H1 (cell line): ENCODE results near the gene UBR2. TPM values are rescaled to one million over a fixed set of nuclear protein-coding genes. Genes with fewer than 3 reads are reported as not detected.

Source experiments
- CTCF ChIA-PET: fragments of 300-600 bp; sonication (Branson Sonifier 250); formaldehyde crosslinking; loops from one replicate; lab custom pipeline; 2021; ENCODE audit not compliant: partially characterized antibody; lab: Charles Lee
- POLR2A ChIA-PET: fragments of 300-600 bp; sonication (Branson Sonifier 250); formaldehyde crosslinking; loops from one replicate; lab custom pipeline; 2021; ENCODE audit warnings: inconsistent platforms; ENCODE audit not compliant: partially characterized antibody; lab: Charles Lee
- DNase-seq, 2 experiments: peaks; one replicate each; pipeline versions ENCODE4 v3.0.0 to v3.0.0-alpha.2; 2010 to 2022; ENCODE audit warnings: low spot score in 2 of 2, low read depth in 1 of 2, mixed read lengths in 1 of 2
- FAIRE-seq: peaks from 2 replicates; lab custom pipeline; 2011; peaks lifted over from hg19 to GRCh38; lab: Jason Lieb, UNC
- H2AFZ ChIP-seq: 2 replicates; pipeline ENCODE4 v1.8.1; 2012; ENCODE audit warnings: low read length, inconsistent platforms
- H2AK5ac ChIP-seq: 2 replicates; pipeline ENCODE4 v1.6.1; 2013; ENCODE audit warnings: low read depth, low read length
- H2BK120ac ChIP-seq: replicated peaks from 2 replicates; pipeline ENCODE3; 2013; ENCODE audit warnings: low read depth, low read length, inconsistent platforms
- H2BK12ac ChIP-seq: 2 replicates; pipeline ENCODE4 v1.6.1; 2013; ENCODE audit warnings: low read depth, low read length
- H2BK15ac ChIP-seq: 2 replicates; pipeline ENCODE4 v1.6.1; 2013; ENCODE audit warnings: low read length
- H2BK20ac ChIP-seq: 2 replicates; pipeline ENCODE4 v1.6.1; 2013; ENCODE audit warnings: low read length
- H2BK5ac ChIP-seq: 2 replicates; pipeline ENCODE4 v1.6.1; 2013; ENCODE audit warnings: low read depth, low read length
- H3K14ac ChIP-seq: 2 replicates; pipeline ENCODE4 v1.6.1; 2013; ENCODE audit warnings: inconsistent platforms; ENCODE audit not compliant: insufficient read length
- H3K18ac ChIP-seq: 2 replicates; pipeline ENCODE4 v1.6.1; 2013; ENCODE audit warnings: low read length; ENCODE audit errors: extremely low read depth
- H3K23ac ChIP-seq: 2 replicates; pipeline ENCODE4 v1.6.1; 2013; ENCODE audit warnings: inconsistent platforms; ENCODE audit not compliant: insufficient read length
- H3K23me2 ChIP-seq: 2 replicates; pipeline ENCODE4 v1.6.1; 2013; ENCODE audit warnings: low read depth, low read length
- H3K27ac ChIP-seq: 2 replicates; pipeline ENCODE4 v1.6.1; 2011; ENCODE audit warnings: low read depth, low read length, inconsistent platforms
- H3K27me3 ChIP-seq, 4 experiments: replicated peaks in 1 of 4; 1 replicate in 1 of 4; 2 replicates in 3 of 4; pipeline versions ENCODE4 v1.6.1 to v1.8.1; 2011 to 2013; ENCODE audit warnings: low read length in 3 of 4, mild to moderate bottlenecking in 3 of 4, inconsistent platforms in 2 of 4, mixed read lengths in 2 of 4, moderate library complexity in 1 of 4; ENCODE audit not compliant: control insufficient read depth in 3 of 4, insufficient read depth in 3 of 4; ENCODE audit errors: extremely low read depth in 1 of 4
- H3K36me3 ChIP-seq, 4 experiments: 2 replicates each; pipeline versions ENCODE4 v1.6.1 to v1.8.1; 2011 to 2013; ENCODE audit warnings: mild to moderate bottlenecking in 4 of 4, low read length in 3 of 4, moderate library complexity in 2 of 4, control low read depth in 1 of 4, inconsistent platforms in 1 of 4; ENCODE audit not compliant: insufficient read depth in 4 of 4, control insufficient read depth in 2 of 4
- H3K4ac ChIP-seq: replicated peaks from 2 replicates; pipeline ENCODE3; 2013; ENCODE audit warnings: low read length, low read depth, mixed read lengths, inconsistent platforms; ENCODE audit not compliant: insufficient read length
- H3K4me1 ChIP-seq, 4 experiments: replicated peaks in 1 of 4; 1 replicate in 1 of 4; 2 replicates in 3 of 4; pipeline versions ENCODE4 v1.6.1 to v1.8.1; 2011 to 2013; ENCODE audit warnings: low read length in 3 of 4, inconsistent platforms in 2 of 4, mixed read lengths in 1 of 4; ENCODE audit not compliant: insufficient read depth in 4 of 4, control insufficient read depth in 3 of 4
- H3K4me2 ChIP-seq, 2 experiments: 2 replicates each; pipeline versions ENCODE4 v1.6.1 to v1.8.1; 2011 to 2013; ENCODE audit warnings: low read depth in 2 of 2, low read length in 2 of 2, control low read depth in 1 of 2, inconsistent platforms in 1 of 2, mild to moderate bottlenecking in 1 of 2; ENCODE audit not compliant: insufficient read depth in 1 of 2
- H3K4me3 ChIP-seq, 4 experiments: fragments of 200-600, 300-600 bp in 1 of 4; sonication (generic), shearing (Covaris generic), sonication (Bioruptor Twin) in 1 of 4; 2 replicates each; pipeline versions ENCODE4 v1.5.1 to v1.8.1; 2011 to 2016; ENCODE audit warnings: low read length in 4 of 4, low read depth in 3 of 4, control low read depth in 2 of 4, inconsistent platforms in 2 of 4, mild to moderate bottlenecking in 2 of 4, mixed read lengths in 1 of 4, moderate library complexity in 1 of 4; ENCODE audit not compliant: insufficient read depth in 2 of 4; ENCODE audit errors: extremely low read depth in 1 of 4
- H3K56ac ChIP-seq: replicated peaks from 2 replicates; pipeline ENCODE3; 2013; ENCODE audit warnings: low read depth, mild to moderate bottlenecking, mixed read lengths, low read length, inconsistent platforms; ENCODE audit not compliant: insufficient read length
- H3K79me1 ChIP-seq: 2 replicates; pipeline ENCODE4 v1.6.1; 2013; ENCODE audit warnings: low read depth, low read length, control low read depth
- H3K79me2 ChIP-seq, 2 experiments: 2 replicates each; pipeline versions ENCODE4 v1.6.1 to v1.8.1; 2012 to 2013; ENCODE audit warnings: low read length in 2 of 2, mild to moderate bottlenecking in 2 of 2, inconsistent platforms in 1 of 2; ENCODE audit not compliant: insufficient read depth in 2 of 2, control insufficient read depth in 1 of 2
- H3K9ac ChIP-seq, 4 experiments: replicated peaks in 1 of 4; 1 replicate in 1 of 4; 2 replicates in 3 of 4; pipeline versions ENCODE4 v1.6.1 to v1.8.1; 2011 to 2013; ENCODE audit warnings: low read depth in 3 of 4, low read length in 3 of 4, control low read depth in 2 of 4, mild to moderate bottlenecking in 2 of 4, moderate library complexity in 2 of 4, inconsistent platforms in 1 of 4; ENCODE audit errors: extremely low read depth in 1 of 4
- H3K9me3 ChIP-seq, 2 experiments: 2 replicates each; pipeline versions ENCODE4 v1.6.1 to v1.8.1; 2012 to 2013; ENCODE audit warnings: mild to moderate bottlenecking in 2 of 2, moderate library complexity in 2 of 2, control low read depth in 1 of 2, inconsistent platforms in 1 of 2, low read depth in 1 of 2, low read length in 1 of 2, mixed read lengths in 1 of 2; ENCODE audit not compliant: insufficient read depth in 2 of 2
- H4K20me1 ChIP-seq, 2 experiments: replicated peaks in 1 of 2; 2 replicates each; pipeline versions ENCODE3 to v1.8.1; 2011 to 2013; ENCODE audit warnings: inconsistent platforms in 2 of 2, low read length in 2 of 2, mild to moderate bottlenecking in 1 of 2; ENCODE audit not compliant: insufficient read depth in 2 of 2, control insufficient read depth in 1 of 2
- H4K5ac ChIP-seq: 2 replicates; pipeline ENCODE4 v1.6.1; 2013; ENCODE audit warnings: low read length, low read depth, mixed read lengths, inconsistent platforms; ENCODE audit not compliant: insufficient read length
- H4K8ac ChIP-seq: 2 replicates; pipeline ENCODE4 v1.8.0; 2013; ENCODE audit warnings: mild to moderate bottlenecking, moderate library complexity, low read length, inconsistent platforms; ENCODE audit not compliant: insufficient read depth; ENCODE audit errors: extremely low read depth
- H4K91ac ChIP-seq: replicated peaks from 2 replicates; pipeline ENCODE3; 2013; ENCODE audit warnings: low read length, mixed read lengths, inconsistent platforms; ENCODE audit not compliant: insufficient read length
- ATF2 ChIP-seq: IDR thresholded peaks from 2 replicates; pipeline ENCODE4 v1.6.1; 2012; ENCODE audit warnings: low read length, inconsistent platforms
- CHD2 ChIP-seq: IDR thresholded peaks from 2 replicates; pipeline ENCODE4 v1.6.1; 2012; ENCODE audit warnings: low read length, improper control_type of control experiment
- HDAC6 ChIP-seq: IDR thresholded peaks from one replicate; pipeline ENCODE4 v1.7.1; 2012; ENCODE audit warnings: low read depth, mild to moderate bottlenecking, inconsistent platforms, low read length, moderate library complexity
- NRF1 ChIP-seq: IDR thresholded peaks from 2 replicates; pipeline ENCODE4 v1.6.1; 2011; ENCODE audit warnings: mild to moderate bottlenecking, low read depth, low read length, improper control_type of control experiment
- WGBS, 2 experiments: shearing (Covaris generic) in 1 of 2; methylation state at CpG; one replicate each; pipeline versions ENCODE4 v1.1.6 to v1.1.7; 2013 to 2015; ENCODE audit warnings: low lambda C conversion rate in 2 of 2, mixed read lengths in 2 of 2, inconsistent platforms in 1 of 2, low coverage in 1 of 2, missing lambda C conversion rate in 1 of 2; ENCODE audit not compliant: insufficient replicate concordance in 2 of 2, insufficient coverage in 1 of 2, insufficient read length in 1 of 2; ENCODE audit errors: extremely low coverage in 1 of 2, missing lambda C conversion rate in 1 of 2; 5-methylcytosine and 5-hydroxymethylcytosine counted together
- polyA plus RNA-seq, 7 experiments: library from polyadenylated mRNA; depleted of rRNA in 3 of 7; stranded (reverse) in 5 of 7; unstranded in 2 of 7; fragments of >200 nt in 5 of 7; fragments of 200-250 nt in 2 of 7; gene quantifications; 1 replicate in 5 of 7; 2 replicates in 1 of 7; 4 replicates in 1 of 7; pipeline versions ENCODE4 v1.2.1 to v1.2.3, GENCODE V29; 2011 to 2013; ENCODE audit warnings: missing spikeins in 2 of 7, mixed read lengths in 2 of 7
- total RNA-seq: library from RNA; stranded (reverse); fragmentation: NEBNext Ultra II Directional; extraction: Animal tissue kit (Norgen Biotek cat#: 25700); gene quantifications from 2 replicates; pipeline ENCODE4 v1.2.1, GENCODE V29; 2021

UBR2 gene
- total and polyA plus RNA-seq, 2 of the 8 experiments (the other 6 are each of a cell fraction or from before 2014, with no cell fraction given), result 6.5 to 19.5 TPM

DNA sequence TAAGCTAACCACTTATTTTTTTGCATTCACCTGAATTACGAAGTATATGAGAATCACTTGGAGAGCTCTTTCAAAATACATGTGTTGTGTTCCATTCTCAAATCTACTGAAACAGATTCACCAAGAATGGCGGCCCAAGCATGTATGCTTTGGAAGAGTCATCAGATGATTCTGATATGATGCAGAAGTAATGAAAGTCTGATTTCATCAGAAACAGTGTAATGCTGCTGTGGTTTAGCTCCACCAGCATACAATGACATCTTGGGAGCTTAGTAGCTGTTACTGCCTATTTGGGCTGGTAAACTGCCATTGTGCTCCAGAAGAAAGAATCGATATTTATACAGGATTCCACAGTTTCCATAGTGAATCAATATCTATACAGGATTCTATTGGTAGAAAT lies 52.9 kb downstream of the UBR2 start:
- CTCF ChIA-PET, result no interaction called here
- Histone ChIP-seq H3K14ac (no peak overlapping the region), H3K27me3 (no peaks in the 10 kb centered on the region), H3K23me2 (no peaks in the 10 kb centered on the region), H2BK120ac (no peak overlapping the region), H2BK5ac (no peak overlapping the region), H3K18ac (no peak overlapping the region), H3K79me2 (no peaks in the 10 kb centered on the region), H4K20me1 (no peaks in the 10 kb centered on the region), H3K4ac (no peak overlapping the region), H3K56ac (no peak overlapping the region), H4K8ac (no peak overlapping the region), H2AK5ac (no peak overlapping the region), H3K4me1 (peaks cover 0 to 4% (median 3%) of the 10 kb centered on the region in 4 experiments; a peak in 4 of 7 replicates), H3K27ac (no peak overlapping the region), H4K5ac (no peak overlapping the region), H2BK20ac (no peak overlapping the region), H3K23ac (no peak overlapping the region), H3K4me2 (no peak overlapping the region), H4K91ac (no peak overlapping the region), H2BK12ac (no peak overlapping the region), H3K9ac (no peak overlapping the region), H3K4me3 (no peak overlapping the region), H2BK15ac (no peak overlapping the region), H3K79me1 (no peaks in the 10 kb centered on the region), H3K9me3 (no peaks in the 10 kb centered on the region), H2AFZ (no peak overlapping the region), H3K36me3 (peaks cover 0 to 10% (median 0%) of the 10 kb centered on the region in 4 experiments; a peak in 1 of 8 replicates)
- POLR2A ChIA-PET, result no interaction called here
- DNase-seq (no peak), FAIRE-seq (no peak)
- TF ChIP-seq ATF2 (no peak), CHD2 (no peak), NRF1 (no peak), HDAC6 (no peak)
- WGBS, 2 experiments, result 95% methylated on average over 3 of the region's 3 CpGs; no CpG with 5 or more reads in 1 of the 2 experiments
